Psoas muscle (tissue), 8 donors: ENCODE results near the gene C5AR1. TPM values are rescaled to one million over a fixed set of nuclear protein-coding genes. Genes with fewer than 3 reads are reported as not detected.

Experiments
- ATAC-seq, 4 donors: fragments of 200-7000 bp; cut with Tn5 transposase; one replicate each; pipeline ENCODE4 v1.9.1; 2020; ENCODE audit warnings: moderate library complexity in 3 of 4, mild to moderate bottlenecking in 2 of 4
- DNase-seq, 2 donors: peaks; one replicate each; pipeline ENCODE4 v3.0.0-alpha.2; 2020
- H3K27ac ChIP-seq: fragments of 200-600 bp; one replicate; pipeline ENCODE4 v1.8.0; 2022
- H3K27me3 ChIP-seq, 3 donors: fragments of 200-600 bp in 1 of 3; one replicate each; pipeline versions ENCODE4 v1.6.1 to v1.8.0; 2013 to 2022; ENCODE audit warnings: low read length in 2 of 3, mild to moderate bottlenecking in 2 of 3, moderate library complexity in 1 of 3; ENCODE audit not compliant: insufficient read depth in 3 of 3
- H3K36me3 ChIP-seq, 2 donors: fragments of 200-600 bp in 1 of 2; one replicate each; pipeline versions ENCODE4 v1.6.1 to v1.8.0; 2013 to 2022; ENCODE audit warnings: low read depth in 1 of 2, mild to moderate bottlenecking in 1 of 2, moderate library complexity in 1 of 2; ENCODE audit not compliant: insufficient read depth in 1 of 2
- H3K4me1 ChIP-seq: fragments of 200-600 bp; one replicate; pipeline ENCODE4 v1.8.0; 2022
- H3K4me3 ChIP-seq: fragments of 200-600 bp; one replicate; pipeline ENCODE4 v1.8.0; 2022; ENCODE audit warnings: mild to moderate bottlenecking
- H3K9me3 ChIP-seq: fragments of 200-600 bp; one replicate; pipeline ENCODE4 v1.8.0; 2022
- CTCF ChIP-seq: fragments of 200-600 bp; IDR thresholded peaks from one replicate; pipeline ENCODE4 v1.8.0; 2022; ENCODE audit warnings: antibody characterized with exemption
- WGBS, 3 donors: extraction: QIAGEN DNeasy Blood & Tissue Kit; methylation state at CpG; one replicate each; pipeline versions ENCODE4 v1.1.6 to v1.1.7; 2013; 5-methylcytosine and 5-hydroxymethylcytosine counted together
- intact Hi-C, 2 donors: fragments of 100-400 bp; cut with DNase I; formaldehyde crosslinking; loops; one replicate each; pipeline versions ENCODE4 v1.11.0 to v1.14.2; 2022
- polyA plus RNA-seq, 3 donors: library from polyadenylated mRNA; stranded (reverse); fragments of 200-250 nt; gene quantifications; one replicate each; pipeline ENCODE4 v1.2.3, GENCODE V29; 2013
- total RNA-seq, 4 donors: library from RNA; stranded (reverse); fragmentation: NEBNext Ultra II Directional in 2 of 4; extraction: Animal tissue kit (Norgen Biotek cat#: 25700) in 2 of 4; gene quantifications; one replicate each; pipeline versions ENCODE4 v1.2.1 to v1.2.4, GENCODE V29; 2021 to 2023
- donor health status: healthy with polysubstance abuse.
- donor health status: DM: no; HTN: no; CAD: no; lungs with moderate emphysema.
- donor health status: Bipolar disorder and iron deficiency.
- donor health status: healthy.
- donor health status: DM: yes; HTN: yes; CAD: no.
- donor health status: DM: no; HTN: no; CAD: no.
- donor health status: DM: no; HTN: no; CAD: no.
- donor health status: DM: yes; HTN: yes; CAD: no.

The C5AR1 gene
- total and polyA plus RNA-seq, 7 donors, result 0.64 to 6.3 (median 2.4) TPM

GRCh38 chr19:47316513-47316912 lies 6.9 kb downstream of the C5AR1 start:
- no peak for TF ChIP-seq CTCF
- WGBS, 3 donors, result 87 to 88% (median 87%) methylated on average over 4 of the region's 4 CpGs

GRCh38 chr19:47319923-47320871 lies 10.5 kb downstream of the C5AR1 start:
- H3K27ac ChIP-seq, result no peak overlapping the region
- no peaks in the 10 kb centered on the region for H3K36me3 ChIP-seq
- no peak for TF ChIP-seq CTCF
- peaks cover 0 to 21% (median 8%) of the 10 kb centered on the region in 3 donors for H3K27me3 ChIP-seq
- H3K4me3 ChIP-seq, result no peak overlapping the region
- intact Hi-C loops, result no loop called here
- H3K9me3 ChIP-seq, result no peaks in the 10 kb centered on the region
- 90 to 91% (median 91%) methylated on average over 46 of the region's 46 CpGs for WGBS, 3 donors
- ATAC-seq (no peak), DNase-seq (no peak)
- H3K4me1 ChIP-seq, result no peaks in the 10 kb centered on the region

More at GRCh38 chr19:47316513-47316912, 6.9 kb downstream of the C5AR1 start:
- no peak overlapping the region for H3K27ac ChIP-seq
- no peak overlapping the region for H3K4me3 ChIP-seq
- no peaks in the 10 kb centered on the region for H3K9me3 ChIP-seq
- H3K27me3 ChIP-seq, result peaks cover 0 to 38% (median 6%) of the 10 kb centered on the region in 3 donors
- intact Hi-C loops, result no loop called here
- ATAC-seq (no peak), DNase-seq (no peak)
- H3K36me3 ChIP-seq, result no peaks in the 10 kb centered on the region
- H3K4me1 ChIP-seq, result no peaks in the 10 kb centered on the region

GRCh38 chr19:47321630-47322029 lies 12.0 kb downstream of the C5AR1 start:
- WGBS, 3 donors, result 70 to 84% (median 81%) methylated on average over 1 of the region's 1 CpG
- DNase-seq (no peak), ATAC-seq (no peak)
- Histone ChIP-seq H3K27ac (no peak overlapping the region), H3K4me3 (no peak overlapping the region), H3K27me3 (peaks cover 0 to 13% (median 8%) of the 10 kb centered on the region in 3 donors), H3K4me1 (no peaks in the 10 kb centered on the region), H3K9me3 (no peaks in the 10 kb centered on the region), H3K36me3 (no peaks in the 10 kb centered on the region)
- no peak for TF ChIP-seq CTCF
- intact Hi-C loops, result no loop called here

- no peak for TF ChIP-seq CTCF
- H3K27me3 ChIP-seq, result peaks cover 0 to 11% (median 8%) of the 10 kb centered on the region in 3 donors
- DNase-seq, result no peak
- no peak overlapping the region for H3K4me3 ChIP-seq
- intact Hi-C loops, result no loop called here
- ATAC-seq, result no peak
- no peaks in the 10 kb centered on the region for H3K36me3 ChIP-seq
- H3K27ac ChIP-seq, result no peak overlapping the region
- no peaks in the 10 kb centered on the region for H3K9me3 ChIP-seq
- no peaks in the 10 kb centered on the region for H3K4me1 ChIP-seq
- 80 to 81% (median 81%) methylated on average over 2 of the region's 2 CpGs for WGBS, 3 donors
These were observed 12.4 kb downstream of the C5AR1 start for GRCh38 chr19:47322058-47322457.
